SK-N-SH treated with all-trans-retinoic acid at 6 μM for 48 hours (cell line): Measurements from ENCODE around the gene HOOK2.

Experiments used
- ATAC-seq: fragments of 200-7000 bp; cut with Tn5 transposase; 3 replicates; pipeline ENCODE4 v1.9.1; 2020; ENCODE audit warnings: mild to moderate bottlenecking, moderate library complexity
- ARNTL ChIP-seq: fragments of 450-650 bp; formaldehyde crosslinking; IDR thresholded peaks from 2 replicates; pipeline ENCODE4 v1.5.0; 2020; ENCODE audit warnings: low read depth, mild to moderate bottlenecking, moderate library complexity, borderline replicate concordance
- BACH2 ChIP-seq: fragments of 250-450 bp; sonication (Bioruptor Pico); IDR thresholded peaks from 2 replicates; pipeline ENCODE4 v1.9.0; 2021; ENCODE audit warnings: mild to moderate bottlenecking, borderline replicate concordance
- CSDC2 ChIP-seq: fragments of 250-450 bp; sonication (Bioruptor Pico); IDR thresholded peaks from 2 replicates; pipeline ENCODE4 v1.5.0; 2020; ENCODE audit warnings: mild to moderate bottlenecking, moderate library complexity
- ESRRG ChIP-seq: fragments of 250-450 bp; sonication (Bioruptor Pico); IDR thresholded peaks from 2 replicates; pipeline ENCODE4 v1.6.1; 2021; ENCODE audit warnings: mild to moderate bottlenecking
- GLIS3 ChIP-seq: fragments of 250-450 bp; sonication (Bioruptor Pico); IDR thresholded peaks from 2 replicates; pipeline ENCODE4 v1.5.0; 2020; ENCODE audit warnings: mild to moderate bottlenecking, moderate library complexity
- ISL1 ChIP-seq: fragments of 250-450 bp; sonication (Bioruptor Pico); IDR thresholded peaks from 2 replicates; pipeline ENCODE4 v2.1.2; 2022; ENCODE audit warnings: mild to moderate bottlenecking, moderate library complexity
- OSR1 ChIP-seq: fragments of 250-450 bp; sonication (Bioruptor Pico); IDR thresholded peaks from 2 replicates; pipeline ENCODE4 v1.8.0; 2022; ENCODE audit warnings: moderate library complexity, mild to moderate bottlenecking, inconsistent platforms
- PPARA ChIP-seq: fragments of 250-450 bp; sonication (Bioruptor Pico); IDR thresholded peaks from 2 replicates; pipeline ENCODE4 v1.5.0; 2020; ENCODE audit warnings: mild to moderate bottlenecking, borderline replicate concordance
- RARB ChIP-seq: fragments of 250-450 bp; sonication (Bioruptor Pico); IDR thresholded peaks from 2 replicates; pipeline ENCODE4 v1.8.0; 2021; ENCODE audit warnings: mild to moderate bottlenecking, moderate library complexity
- SNAI2 ChIP-seq: fragments of 250-450 bp; sonication (Bioruptor Pico); IDR thresholded peaks from 2 replicates; pipeline ENCODE4 v1.5.0; 2020; ENCODE audit warnings: mild to moderate bottlenecking, moderate library complexity
- TCF4 ChIP-seq: fragments of 250-450 bp; sonication (Bioruptor Pico); IDR thresholded peaks from 2 replicates; pipeline ENCODE4 v1.8.0; 2021; ENCODE audit warnings: mild to moderate bottlenecking, moderate library complexity, borderline replicate concordance
- TOX ChIP-seq: fragments of 250-450 bp; sonication (Bioruptor Pico); IDR thresholded peaks from 2 replicates; pipeline ENCODE4 v1.8.0; 2021; ENCODE audit warnings: mild to moderate bottlenecking, moderate library complexity, borderline replicate concordance
- ZFP30 ChIP-seq: fragments of 450-650 bp; formaldehyde crosslinking; IDR thresholded peaks from 2 replicates; pipeline ENCODE4 v1.5.0; 2022; ENCODE audit warnings: mild to moderate bottlenecking, moderate library complexity
- ZNF565 ChIP-seq: fragments of 450-650 bp; formaldehyde crosslinking; conservative IDR thresholded peaks from 2 replicates; pipeline ENCODE4 v1.5.0; 2020; ENCODE audit warnings: low read depth, mild to moderate bottlenecking, moderate library complexity
- ZNF70 ChIP-seq: fragments of 450-650 bp; formaldehyde crosslinking; IDR thresholded peaks from 2 replicates; pipeline ENCODE4 v1.5.0; 2020; ENCODE audit warnings: mild to moderate bottlenecking, moderate library complexity
- ZNF8 ChIP-seq: fragments of 450-650 bp; formaldehyde crosslinking; IDR thresholded peaks from 2 replicates; pipeline ENCODE4 v1.5.0; 2020; ENCODE audit warnings: mild to moderate bottlenecking, moderate library complexity
- TF ChIP-seq, protein P1 (sequence below): fragments of 250-450 bp; sonication (Bioruptor Pico); IDR thresholded peaks from 2 replicates; pipeline ENCODE4 v1.8.0; 2021; ENCODE audit warnings: low read depth, mild to moderate bottlenecking, moderate library complexity, borderline replicate concordance
- TF ChIP-seq, protein P2 (sequence below): fragments of 250-450 bp; sonication (Bioruptor Pico); IDR thresholded peaks from 2 replicates; pipeline ENCODE4 v1.5.1; 2020; ENCODE audit warnings: low read depth, mild to moderate bottlenecking, moderate library complexity
- TF ChIP-seq, protein P3 (sequence below): fragments of 250-450 bp; sonication (Bioruptor Pico); IDR thresholded peaks from 2 replicates; pipeline ENCODE4 v1.8.0; 2020; ENCODE audit warnings: mild to moderate bottlenecking, moderate library complexity, borderline replicate concordance

The HOOK2 gene

DNA sequence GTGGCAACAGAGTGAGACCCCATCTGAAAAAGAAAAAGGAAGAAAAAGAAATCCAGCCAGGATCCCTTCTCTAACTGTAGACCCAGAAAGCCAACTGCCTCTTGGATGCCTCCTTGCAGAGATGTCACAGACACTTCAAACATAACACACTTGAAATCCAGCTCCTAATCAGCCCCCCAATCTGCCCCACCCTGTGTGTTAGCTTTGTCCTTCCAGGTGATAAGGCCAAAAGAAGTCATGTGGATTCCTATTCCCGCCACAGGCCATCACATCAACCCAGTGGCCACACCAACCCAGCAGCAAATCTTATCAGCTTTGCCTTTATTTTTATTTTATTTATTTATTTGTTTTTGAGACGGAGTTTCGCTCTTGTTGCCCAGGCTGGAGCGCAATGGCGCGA lies 15.7 kb downstream of the HOOK2 start (continued):
- TF ChIP-seq CSDC2 (CRISPR knock-in tag) (no peak), SNAI2 (no peak), OSR1 (CRISPR knock-in tag) (no peak), RARB (CRISPR knock-in tag) (no peak), ZFP30 (CRISPR knock-in tag) (no peak)
- TF ChIP-seq, all 23 proteins: peak for 0

DNA sequence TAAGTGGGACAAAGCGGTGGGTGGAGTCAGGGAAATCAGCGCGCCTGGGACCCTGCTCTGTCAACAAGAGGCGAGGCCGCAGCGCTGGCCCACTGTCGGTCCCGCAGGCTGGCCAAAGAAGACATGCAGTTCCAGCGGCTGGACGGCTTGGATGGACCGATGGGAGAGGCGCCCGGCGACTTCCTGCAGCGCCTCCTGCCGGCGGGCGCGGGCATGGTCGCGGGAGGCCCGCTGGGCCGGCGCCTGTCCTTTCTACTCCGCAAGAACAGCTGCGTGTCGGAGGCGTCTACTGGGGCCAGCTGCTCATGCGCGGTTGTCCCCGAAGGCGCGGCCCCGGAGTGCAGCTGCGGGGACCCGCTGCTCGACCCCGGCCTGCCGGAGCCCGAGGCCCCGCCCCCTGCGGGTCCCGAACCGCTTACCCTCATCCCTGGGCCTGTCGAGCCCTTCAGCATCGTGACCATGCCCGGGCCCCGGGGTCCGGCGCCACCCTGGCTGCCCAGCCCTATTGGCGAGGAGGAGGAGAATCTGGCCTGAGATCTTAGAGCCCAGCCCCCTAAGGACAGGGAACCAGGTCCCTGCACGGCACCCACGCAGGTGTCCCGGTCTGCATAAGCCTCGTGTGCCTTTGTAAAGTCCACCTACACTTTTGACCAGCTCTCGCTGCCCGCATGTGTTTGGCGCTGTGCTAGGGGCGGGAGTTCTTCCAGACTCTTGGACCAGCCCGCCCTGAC lies 17.6 kb downstream of the HOOK2 start:
- TF ChIP-seq TCF4: no peak
- TF ChIP-seq BACH2 (CRISPR knock-in tag): no peak
- TF ChIP-seq, protein P1, sequence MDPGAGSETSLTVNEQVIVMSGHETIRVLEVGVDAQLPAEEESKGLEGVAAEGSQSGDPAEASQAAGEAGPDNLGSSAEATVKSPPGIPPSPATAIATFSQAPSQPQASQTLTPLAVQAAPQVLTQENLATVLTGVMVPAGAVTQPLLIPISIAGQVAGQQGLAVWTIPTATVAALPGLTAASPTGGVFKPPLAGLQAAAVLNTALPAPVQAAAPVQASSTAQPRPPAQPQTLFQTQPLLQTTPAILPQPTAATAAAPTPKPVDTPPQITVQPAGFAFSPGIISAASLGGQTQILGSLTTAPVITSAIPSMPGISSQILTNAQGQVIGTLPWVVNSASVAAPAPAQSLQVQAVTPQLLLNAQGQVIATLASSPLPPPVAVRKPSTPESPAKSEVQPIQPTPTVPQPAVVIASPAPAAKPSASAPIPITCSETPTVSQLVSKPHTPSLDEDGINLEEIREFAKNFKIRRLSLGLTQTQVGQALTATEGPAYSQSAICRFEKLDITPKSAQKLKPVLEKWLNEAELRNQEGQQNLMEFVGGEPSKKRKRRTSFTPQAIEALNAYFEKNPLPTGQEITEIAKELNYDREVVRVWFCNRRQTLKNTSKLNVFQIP (CRISPR knock-in tag): 0 out of 2 replicates have a peak, but pooled peaks have one; percentile 19
- TF ChIP-seq ISL1 (CRISPR knock-in tag): no peak
- TF ChIP-seq, all 23 proteins: peak for 1
- peak; percentile 96 for ATAC-seq

DNA sequence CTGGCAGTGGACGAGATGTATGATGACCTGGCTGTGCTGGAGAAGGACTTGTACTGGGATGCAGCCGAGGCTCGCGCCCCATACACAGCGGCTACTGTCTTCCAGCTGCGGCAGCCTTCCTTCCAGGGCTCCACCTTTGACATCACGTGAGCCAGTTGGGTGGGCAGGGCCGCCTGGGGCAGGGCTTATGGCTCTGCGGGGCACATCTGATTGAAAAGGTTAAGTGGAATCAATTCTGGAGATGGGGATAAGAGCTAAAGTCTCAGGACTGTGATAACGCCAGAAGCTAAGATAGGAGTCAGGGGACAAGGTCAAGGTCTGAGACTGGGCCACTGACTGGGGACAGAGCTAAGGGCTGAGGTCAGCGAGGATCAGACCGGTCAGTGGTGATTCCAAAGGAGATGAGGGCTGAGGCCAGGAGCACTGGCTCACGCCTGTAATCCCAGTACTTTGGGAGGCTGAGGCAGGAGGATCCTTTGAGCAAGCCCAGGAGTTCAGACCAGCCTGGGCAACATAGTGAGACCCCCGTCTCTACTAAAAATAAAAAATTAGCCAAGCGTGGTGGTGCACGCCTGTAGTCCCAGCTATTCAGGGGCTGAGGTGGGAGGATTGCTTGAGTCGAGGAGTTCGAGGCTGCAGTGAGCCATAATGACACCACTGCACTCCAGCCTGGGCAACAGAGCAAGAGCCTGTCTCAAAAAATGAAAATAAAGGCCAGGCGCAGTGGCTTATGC lies 19.0 kb downstream of the HOOK2 start:
- TF ChIP-seq OSR1 (CRISPR knock-in tag) (no peak), ZNF565 (CRISPR knock-in tag) (no peak), ZNF70 (CRISPR knock-in tag) (no peak), TOX (CRISPR knock-in tag) (no peak), GLIS3 (CRISPR knock-in tag) (no peak), ISL1 (CRISPR knock-in tag) (no peak), PPARA (CRISPR knock-in tag) (no peak)
- ATAC-seq: no peak

DNA sequence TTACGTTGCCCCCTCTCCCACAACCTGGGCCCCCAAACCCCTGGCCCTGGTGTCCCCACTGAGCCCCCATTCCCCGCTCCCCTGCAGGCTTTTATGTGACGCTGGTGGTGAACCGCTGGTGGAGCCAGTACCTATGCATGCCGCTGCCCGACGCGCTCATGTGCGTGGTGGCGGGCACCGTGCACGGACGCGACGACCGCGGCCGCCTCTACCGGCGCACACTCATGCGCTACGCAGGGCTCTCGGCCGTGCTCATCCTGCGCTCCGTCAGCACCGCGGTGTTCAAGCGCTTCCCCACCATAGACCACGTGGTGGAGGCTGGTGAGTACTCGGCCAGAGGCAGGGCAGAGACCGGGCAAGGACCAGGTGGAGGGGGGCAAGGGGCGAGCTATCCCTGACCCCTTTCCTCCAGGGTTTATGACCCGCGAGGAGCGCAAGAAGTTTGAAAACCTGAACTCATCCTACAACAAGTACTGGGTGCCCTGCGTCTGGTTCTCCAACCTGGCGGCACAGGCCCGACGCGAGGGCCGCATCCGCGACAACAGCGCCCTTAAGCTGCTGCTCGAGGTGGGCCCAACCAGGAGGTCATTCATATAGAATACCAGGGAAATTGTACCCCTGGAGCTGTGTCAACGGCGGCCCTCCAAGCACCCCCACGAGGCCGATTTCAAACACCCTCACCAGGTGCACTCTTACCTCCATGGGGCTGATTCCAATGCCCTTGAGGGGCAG lies 20.7 kb downstream of the HOOK2 start:
- no peak for ATAC-seq
- TF ChIP-seq ARNTL (CRISPR knock-in tag): no peak
- TF ChIP-seq, protein P2, sequence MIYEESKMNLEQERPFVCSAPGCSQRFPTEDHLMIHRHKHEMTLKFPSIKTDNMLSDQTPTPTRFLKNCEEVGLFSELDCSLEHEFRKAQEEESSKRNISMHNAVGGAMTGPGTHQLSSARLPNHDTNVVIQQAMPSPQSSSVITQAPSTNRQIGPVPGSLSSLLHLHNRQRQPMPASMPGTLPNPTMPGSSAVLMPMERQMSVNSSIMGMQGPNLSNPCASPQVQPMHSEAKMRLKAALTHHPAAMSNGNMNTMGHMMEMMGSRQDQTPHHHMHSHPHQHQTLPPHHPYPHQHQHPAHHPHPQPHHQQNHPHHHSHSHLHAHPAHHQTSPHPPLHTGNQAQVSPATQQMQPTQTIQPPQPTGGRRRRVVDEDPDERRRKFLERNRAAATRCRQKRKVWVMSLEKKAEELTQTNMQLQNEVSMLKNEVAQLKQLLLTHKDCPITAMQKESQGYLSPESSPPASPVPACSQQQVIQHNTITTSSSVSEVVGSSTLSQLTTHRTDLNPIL (CRISPR knock-in tag): no peak
- TF ChIP-seq BACH2 (CRISPR knock-in tag): no peak
- no peak for TF ChIP-seq GLIS3 (CRISPR knock-in tag)
- TF ChIP-seq ESRRG (CRISPR knock-in tag): no peak
- TF ChIP-seq ZNF8 (CRISPR knock-in tag): no peak
- no peak for TF ChIP-seq ZNF70 (CRISPR knock-in tag)
- no peak for TF ChIP-seq PPARA (CRISPR knock-in tag)
- no peak for TF ChIP-seq CSDC2 (CRISPR knock-in tag)
- no peak for TF ChIP-seq ZFP30 (CRISPR knock-in tag)
- no peak for TF ChIP-seq ISL1 (CRISPR knock-in tag)
- TF ChIP-seq, protein P3, sequence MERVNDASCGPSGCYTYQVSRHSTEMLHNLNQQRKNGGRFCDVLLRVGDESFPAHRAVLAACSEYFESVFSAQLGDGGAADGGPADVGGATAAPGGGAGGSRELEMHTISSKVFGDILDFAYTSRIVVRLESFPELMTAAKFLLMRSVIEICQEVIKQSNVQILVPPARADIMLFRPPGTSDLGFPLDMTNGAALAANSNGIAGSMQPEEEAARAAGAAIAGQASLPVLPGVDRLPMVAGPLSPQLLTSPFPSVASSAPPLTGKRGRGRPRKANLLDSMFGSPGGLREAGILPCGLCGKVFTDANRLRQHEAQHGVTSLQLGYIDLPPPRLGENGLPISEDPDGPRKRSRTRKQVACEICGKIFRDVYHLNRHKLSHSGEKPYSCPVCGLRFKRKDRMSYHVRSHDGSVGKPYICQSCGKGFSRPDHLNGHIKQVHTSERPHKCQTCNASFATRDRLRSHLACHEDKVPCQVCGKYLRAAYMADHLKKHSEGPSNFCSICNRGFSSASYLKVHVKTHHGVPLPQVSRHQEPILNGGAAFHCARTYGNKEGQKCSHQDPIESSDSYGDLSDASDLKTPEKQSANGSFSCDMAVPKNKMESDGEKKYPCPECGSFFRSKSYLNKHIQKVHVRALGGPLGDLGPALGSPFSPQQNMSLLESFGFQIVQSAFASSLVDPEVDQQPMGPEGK (CRISPR knock-in tag): no peak
